Loucy (cell line): ENCODE data around the gene ARHGAP42.

Experiments
- EZH2phosphoT487 ChIP-seq: fragments of 200-600 bp; IDR thresholded peaks from 2 replicates; pipeline ENCODE4 v1.6.1; 2018; ENCODE audit warnings: antibody characterized with exemption, mild to moderate bottlenecking, moderate library complexity, borderline replicate concordance
- TF ChIP-seq, protein P1 (sequence below): fragments of 200-600 bp; sonication (generic); conservative IDR thresholded peaks from 2 replicates; pipeline ENCODE4 v1.5.1; 2014; ENCODE audit warnings: mild to moderate bottlenecking, antibody characterized with exemption, low read length

GRCh38 chr11:100791860-100792259, 104.8 kb downstream of the ARHGAP42 start:
- TF ChIP-seq, protein P1, sequence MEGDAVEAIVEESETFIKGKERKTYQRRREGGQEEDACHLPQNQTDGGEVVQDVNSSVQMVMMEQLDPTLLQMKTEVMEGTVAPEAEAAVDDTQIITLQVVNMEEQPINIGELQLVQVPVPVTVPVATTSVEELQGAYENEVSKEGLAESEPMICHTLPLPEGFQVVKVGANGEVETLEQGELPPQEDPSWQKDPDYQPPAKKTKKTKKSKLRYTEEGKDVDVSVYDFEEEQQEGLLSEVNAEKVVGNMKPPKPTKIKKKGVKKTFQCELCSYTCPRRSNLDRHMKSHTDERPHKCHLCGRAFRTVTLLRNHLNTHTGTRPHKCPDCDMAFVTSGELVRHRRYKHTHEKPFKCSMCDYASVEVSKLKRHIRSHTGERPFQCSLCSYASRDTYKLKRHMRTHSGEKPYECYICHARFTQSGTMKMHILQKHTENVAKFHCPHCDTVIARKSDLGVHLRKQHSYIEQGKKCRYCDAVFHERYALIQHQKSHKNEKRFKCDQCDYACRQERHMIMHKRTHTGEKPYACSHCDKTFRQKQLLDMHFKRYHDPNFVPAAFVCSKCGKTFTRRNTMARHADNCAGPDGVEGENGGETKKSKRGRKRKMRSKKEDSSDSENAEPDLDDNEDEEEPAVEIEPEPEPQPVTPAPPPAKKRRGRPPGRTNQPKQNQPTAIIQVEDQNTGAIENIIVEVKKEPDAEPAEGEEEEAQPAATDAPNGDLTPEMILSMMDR = no peak
- TF ChIP-seq EZH2phosphoT487 = no peak
